A172 (cell line): ENCODE measurements around the gene MARCHF2. TPM values are rescaled to one million over a fixed set of nuclear protein-coding genes. Genes with fewer than 3 reads are reported as not detected.

Source experiments
- DNase-seq: peaks from one replicate; pipeline ENCODE4 v3.0.0-alpha.2; 2015; ENCODE audit warnings: low spot score
- total RNA-seq: library from RNA; depleted of rRNA; stranded (reverse); fragments of >200 nt; shearing (Covaris generic); gene quantifications from 2 replicates; pipeline ENCODE4 v1.2.3, GENCODE V29; 2014

MARCHF2 gene
- total RNA-seq, 1 experiment from 2014 or later: 80.8 TPM

DNA sequence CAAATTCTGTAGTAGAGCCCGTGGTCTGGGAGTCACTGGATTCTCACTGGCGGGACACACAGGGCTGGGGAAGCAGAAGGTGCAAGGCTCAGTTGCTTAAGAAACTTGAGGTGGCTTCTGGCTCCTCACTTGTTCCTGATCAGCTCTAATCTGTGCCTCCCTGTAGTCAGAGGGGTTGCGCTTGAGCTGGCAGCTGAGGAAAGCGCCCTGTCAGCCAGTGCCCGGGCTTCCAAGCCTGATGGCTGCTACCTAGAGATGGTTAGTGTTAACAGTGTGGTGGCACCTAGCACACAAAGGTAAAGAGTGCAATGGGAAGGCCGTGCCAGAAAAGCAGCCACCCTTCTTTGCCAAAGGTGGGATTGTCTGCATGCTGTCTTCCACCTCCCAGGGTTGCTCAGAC, 40.5 kb downstream of the MARCHF2 start:
- no peak for DNase-seq

DNA sequence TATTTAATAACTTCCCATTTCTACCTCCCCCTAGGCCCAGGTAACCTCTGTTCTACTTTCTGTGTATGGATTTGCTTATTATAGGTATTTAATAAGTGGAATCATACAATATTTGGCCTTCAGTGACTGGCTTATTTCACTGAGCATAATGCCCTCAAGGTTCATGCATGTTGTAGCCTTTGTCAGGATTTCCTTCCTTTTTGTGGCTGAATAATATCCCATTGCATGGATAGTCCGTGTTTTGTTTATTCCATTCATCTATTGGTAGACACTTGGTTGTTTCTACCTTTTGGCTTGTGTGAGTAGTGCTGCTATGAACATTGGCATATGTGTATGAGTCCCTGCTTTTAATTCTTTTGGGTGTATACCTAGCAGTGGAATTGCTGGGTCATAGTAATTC, 41.1 kb downstream of the MARCHF2 start:
- no peak for DNase-seq

DNA sequence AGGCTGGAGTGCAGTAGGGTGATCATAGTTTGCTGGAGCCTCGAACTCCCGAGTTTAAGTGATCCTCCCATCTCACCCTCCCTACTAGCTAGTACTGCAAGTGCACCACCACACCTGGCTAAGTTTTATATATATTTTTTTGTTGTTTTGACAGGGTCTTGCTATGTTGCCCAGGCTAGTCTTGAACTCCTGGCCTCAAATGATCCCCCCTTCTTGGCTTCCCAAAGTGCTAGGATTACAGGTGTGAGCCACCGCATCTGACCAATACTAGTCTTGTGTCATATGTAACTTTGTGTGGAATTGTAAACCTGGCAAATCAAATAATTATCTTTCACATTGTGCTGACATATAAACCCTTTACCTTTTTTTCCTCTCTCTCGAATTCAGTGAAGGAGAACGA, 41.9 kb downstream of the MARCHF2 start:
- DNase-seq: no peak

DNA sequence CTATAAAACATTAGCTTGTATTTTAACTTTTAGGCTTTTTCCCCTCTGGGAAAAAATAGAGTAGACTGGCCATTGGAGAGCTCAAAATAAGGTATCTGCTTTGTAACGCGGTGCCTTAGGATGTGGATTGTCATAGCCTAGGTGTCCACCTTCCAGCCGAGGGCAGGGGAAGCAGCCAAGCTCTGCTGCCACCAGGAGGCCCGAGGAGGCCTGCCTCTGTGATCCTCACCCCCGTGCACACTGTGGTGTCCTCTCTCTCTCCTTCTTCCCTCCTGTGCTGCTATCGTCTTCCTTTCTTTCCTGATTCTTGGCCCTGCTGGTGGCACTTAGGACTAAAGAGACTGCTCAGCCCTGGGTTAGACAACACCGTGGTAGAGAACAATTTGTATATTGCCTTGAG, 43.0 kb downstream of the MARCHF2 start:
- DNase-seq: no peak

DNA sequence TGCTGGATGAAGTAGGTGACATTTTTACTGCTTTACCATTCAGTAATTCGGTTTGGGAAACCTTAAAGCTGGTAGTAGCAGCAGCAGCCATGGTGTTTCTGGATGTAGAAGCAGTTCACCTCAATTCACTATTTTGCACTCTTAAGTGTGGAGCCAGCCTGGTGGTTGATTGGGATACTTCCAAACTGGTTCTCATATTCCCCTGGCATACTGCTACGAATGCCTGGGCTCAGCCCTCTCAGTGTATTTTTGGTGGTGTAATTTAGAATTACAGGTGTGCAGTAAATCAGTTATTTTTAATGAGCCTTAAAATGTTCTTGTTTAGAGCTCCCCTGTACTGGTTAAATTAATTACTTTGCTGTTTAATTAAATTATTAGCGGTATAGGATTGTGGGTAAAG, 44.1 kb downstream of the MARCHF2 start:
- no peak for DNase-seq

DNA sequence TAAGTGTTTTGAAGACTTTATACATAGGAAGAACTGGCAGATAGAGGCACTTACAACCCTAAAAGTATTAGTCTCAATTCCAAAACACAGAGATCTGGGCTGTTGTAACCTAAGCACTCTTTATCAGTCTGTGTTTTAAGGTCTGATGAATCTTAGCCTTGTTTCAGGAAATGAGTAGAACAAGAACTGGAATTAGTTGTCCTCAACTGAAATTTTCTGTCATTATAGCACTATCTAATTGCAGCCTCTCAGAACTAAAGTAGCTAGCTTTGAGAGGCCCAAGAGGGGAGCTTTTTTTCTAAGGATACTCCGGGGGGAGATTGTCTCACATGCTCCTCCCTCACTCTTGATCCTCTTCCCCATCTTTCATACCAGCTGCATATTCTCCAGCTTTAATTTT, 44.7 kb downstream of the MARCHF2 start:
- DNase-seq: no peak

DNA sequence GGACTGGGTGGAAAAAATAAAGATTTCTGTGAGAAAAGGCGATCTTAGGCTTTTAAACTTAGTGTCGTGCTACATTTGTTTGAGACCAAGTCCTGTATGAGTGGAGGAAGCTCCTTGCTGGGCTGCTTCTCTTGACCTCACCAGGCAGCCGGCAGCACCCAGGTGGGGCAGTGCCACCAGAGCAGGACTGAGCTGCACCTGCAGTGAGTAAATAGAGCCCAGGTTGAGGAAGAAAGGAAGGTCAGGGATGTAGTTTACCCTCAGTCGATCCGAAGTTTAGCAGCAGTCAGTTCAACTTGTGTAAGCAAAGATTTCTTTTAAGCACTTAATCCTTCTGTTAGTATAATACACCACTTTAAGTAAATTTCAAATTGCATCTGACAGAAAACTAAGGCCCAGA, 45.3 kb downstream of the MARCHF2 start:
- no peak for DNase-seq

DNA sequence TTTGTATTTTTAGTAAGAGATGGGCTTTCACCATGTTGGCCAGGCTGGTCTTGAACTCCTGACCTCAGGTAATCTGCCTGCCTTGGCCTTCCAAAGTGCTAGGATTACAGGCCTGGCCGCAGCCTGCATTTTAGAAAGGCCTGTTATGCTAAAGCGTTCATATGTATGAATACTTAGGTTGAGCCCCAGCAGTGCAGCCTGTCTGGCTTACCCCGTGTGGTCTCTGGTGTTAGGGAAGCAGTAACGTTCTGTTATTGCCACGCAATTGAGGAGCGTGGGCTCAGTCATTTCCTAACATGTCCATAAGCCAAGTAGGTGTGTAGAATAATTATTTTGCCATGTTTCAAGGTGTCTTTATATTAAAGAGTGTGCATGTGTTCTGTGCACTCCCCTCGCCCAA, 46.0 kb downstream of the MARCHF2 start:
- DNase-seq: no peak

DNA sequence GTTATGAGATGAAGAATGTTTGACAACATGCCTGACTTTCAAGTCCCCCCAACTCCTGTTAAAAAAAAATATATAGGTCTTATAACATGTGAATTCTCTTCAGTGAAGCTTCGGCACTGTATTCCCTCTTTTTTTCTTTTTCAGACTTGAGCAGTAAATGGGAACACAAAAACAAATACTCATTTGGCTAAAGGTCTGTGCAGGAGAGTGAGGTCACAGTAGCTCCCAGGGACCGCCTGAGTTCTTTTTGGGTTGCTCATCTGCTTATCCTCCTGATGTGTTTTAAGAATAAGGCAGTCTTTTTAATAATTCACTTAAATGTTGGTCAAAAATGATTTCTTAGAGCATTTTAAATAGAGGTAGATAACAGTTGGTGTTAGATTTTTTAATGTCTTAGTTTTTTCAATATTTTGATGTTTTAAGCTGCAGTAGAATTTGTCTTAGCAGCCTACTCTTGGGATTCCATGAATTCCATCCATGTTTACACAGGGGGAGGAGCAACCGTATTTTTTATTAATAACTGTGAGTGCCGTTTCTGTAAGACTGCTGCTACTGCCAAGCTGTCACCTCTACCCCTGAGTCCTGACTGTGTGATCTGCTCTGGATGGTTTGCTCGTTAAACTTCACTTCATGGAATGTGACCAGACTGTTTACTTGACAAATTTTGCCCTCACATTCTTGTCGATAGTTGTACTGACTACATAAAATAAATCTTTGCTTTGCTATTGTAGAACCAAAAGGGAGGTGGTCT, 46.6 kb downstream of the MARCHF2 start:
- peak; percentile 63 for DNase-seq

DNA sequence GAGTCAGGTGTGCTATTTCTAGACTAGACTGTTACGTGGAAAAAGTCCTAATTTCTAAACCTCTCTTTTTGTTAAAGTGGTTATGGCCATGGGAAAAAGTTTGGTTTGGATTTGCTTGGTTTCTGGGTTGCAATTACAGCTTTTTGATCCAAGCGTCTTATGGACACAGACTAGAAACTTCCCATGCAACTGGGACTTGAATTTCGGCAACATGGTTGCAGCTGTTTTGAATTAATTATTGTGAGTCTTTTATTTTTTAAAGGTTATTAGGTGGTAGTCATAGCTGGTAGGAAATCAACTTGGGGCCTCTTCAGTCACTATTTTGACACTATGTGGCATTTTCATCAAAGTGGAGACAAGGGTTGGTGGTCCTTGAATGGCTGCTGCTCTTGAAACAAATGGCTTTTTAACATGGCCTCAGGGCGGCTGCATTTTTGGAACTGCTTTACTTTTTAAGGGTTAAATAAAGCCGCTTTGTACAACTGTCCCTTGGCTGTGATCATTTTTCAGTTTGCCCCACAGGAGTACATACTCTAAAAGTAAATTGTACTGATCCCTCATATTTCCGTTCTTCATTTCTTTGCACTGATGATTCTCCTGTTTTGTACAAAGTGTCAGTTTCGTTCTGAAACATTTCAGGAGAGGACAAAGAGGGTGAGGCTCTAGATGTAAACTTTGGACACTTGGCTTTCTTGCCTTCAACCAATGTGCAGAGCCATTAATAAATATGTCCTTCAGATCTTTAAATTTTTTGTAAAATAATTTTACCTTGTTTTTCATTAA, 47.6 kb downstream of the MARCHF2 start:
- no peak for DNase-seq

DNA sequence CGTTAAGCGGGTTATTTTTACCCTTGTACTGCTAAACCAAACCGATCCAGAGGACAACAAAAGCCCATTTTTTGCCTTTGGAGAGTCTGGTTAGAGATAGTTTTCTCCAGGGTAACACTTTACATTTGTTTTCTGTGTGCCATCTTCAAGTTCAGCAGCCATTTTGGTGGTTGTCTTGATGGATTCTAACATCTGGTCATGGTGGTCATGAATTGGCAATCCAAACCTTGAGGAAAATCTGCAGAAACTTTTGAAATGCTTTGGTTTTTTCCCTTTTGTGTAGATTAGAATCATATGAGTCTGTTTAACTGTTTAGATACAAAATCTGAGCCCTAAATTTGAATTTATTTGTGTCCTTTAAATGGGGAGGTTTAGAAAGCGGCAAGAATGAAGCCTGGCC, 48.3 kb downstream of the MARCHF2 start:
- no peak for DNase-seq

DNA sequence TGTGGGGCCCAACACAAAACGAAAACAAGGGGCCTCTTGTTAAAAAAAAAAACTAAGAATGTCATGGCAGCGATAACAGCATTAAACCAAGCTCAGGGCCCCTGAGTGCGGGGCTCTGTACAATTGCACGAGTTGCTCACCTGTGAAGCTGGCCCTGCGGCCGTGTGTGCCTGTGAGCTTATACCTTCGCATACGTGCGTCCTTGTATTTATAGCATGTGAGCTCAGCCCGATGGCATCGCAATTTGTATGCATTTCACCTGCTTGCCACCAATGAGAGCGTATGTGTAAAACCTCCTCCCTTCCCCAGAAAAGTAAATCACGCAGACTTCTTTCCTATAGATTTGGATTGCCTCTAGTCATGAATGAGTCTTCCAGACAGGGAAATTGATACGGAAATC, 48.8 kb downstream of the MARCHF2 start:
- no peak for DNase-seq

DNA sequence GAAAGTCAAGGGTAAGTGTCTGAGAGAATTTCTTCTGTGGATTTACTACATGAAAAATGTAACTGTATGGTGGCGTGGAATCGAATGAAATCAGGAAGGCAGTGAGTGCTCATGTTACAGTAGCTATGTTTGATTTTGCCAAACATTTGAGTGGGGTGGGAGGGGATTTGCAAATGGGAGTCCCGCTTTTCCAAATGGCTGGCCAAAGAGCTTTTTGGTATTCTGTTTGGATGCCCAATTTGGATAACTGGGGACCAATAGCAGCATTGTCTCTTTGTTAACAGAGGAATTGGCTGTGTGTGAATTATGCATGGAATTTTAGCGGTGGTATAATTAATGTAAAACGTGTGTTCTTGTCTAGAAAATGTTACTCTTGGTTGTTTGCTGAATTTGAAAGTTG, 49.5 kb downstream of the MARCHF2 start:
- no peak for DNase-seq

DNA sequence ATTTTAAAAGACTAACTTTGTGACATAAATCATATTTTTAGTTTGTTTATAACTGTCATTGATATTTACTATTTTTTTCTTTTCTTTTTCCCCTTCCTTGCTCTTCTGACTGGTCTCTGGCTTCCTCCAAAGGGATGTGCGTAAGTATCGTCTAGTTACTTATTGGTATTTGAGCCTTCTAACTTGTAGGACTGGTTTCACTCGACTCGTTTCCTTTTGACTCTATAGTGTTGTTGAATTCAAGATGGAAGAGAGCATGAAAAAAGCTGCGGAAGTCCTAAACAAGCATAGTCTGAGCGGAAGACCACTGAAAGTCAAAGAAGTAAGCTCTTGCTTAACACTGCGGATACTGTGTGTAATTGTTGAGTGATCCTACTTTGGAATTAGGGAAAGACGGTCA, 50.3 kb downstream of the MARCHF2 start:
- DNase-seq: no peak

DNA sequence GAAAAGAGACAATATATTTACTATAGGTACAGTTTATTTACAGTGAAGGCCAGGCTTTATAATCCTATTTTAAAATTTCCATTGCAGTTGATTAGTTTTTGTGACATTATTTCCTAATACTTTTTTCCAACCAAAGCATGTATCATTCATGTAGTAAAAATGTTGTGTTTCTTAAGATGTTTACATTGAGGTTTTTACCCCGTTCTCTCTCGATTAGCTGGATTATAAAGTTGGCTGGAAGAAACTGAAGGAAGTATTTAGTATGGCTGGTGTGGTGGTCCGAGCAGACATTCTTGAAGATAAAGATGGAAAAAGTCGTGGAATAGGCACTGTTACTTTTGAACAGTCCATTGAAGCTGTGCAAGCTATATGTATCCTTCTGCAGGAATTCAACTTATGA, 52.9 kb downstream of the MARCHF2 start:
- no peak for DNase-seq

DNA sequence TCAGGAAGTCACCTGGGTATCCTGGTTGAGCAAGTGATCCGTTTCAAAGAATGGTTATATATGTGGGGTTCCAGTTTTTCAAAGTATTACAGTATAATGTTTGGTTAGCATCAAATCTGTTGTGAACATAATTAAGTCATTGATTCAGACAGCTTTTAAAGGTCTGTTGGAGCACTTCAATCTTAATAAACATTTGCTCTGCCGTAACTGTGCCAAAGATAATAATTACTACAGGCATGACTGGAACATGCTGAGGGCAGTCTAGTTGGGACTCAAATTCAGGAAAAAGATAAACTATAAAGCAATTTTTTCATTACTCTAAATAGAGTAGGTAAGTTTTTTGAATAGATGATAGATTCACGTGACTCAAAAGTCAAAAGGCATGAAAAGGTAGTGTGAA, 55.0 kb downstream of the MARCHF2 start:
- no peak for DNase-seq

DNA sequence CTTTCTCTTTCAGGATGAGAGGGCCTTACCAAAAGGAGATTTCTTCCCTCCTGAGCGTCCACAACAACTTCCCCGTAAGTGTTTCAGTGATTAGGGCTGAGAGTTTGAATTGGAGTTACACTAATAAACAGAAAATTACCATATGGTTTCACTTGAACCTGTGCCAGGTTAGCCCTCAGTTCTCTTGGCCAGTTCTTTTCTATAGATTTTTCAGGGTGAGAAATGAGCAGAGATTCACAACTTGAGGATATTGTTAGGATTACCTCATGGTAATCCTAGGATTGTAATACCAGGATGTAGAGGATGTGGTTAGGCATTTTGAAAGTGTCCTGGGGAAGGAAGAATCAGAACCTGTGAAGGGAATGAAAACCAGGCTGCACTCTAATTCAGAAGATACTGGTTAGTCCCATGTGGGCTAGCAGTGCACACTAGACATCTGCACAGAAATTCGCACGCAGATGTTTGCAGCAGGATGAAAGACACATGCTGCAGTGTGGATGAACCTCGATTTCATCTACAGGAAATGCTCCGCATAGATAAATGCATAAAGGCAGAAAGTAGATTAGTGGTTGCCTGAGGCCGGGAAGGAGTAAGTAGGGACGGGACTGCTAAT, 55.8 kb downstream of the MARCHF2 start:
- no peak for DNase-seq

DNA sequence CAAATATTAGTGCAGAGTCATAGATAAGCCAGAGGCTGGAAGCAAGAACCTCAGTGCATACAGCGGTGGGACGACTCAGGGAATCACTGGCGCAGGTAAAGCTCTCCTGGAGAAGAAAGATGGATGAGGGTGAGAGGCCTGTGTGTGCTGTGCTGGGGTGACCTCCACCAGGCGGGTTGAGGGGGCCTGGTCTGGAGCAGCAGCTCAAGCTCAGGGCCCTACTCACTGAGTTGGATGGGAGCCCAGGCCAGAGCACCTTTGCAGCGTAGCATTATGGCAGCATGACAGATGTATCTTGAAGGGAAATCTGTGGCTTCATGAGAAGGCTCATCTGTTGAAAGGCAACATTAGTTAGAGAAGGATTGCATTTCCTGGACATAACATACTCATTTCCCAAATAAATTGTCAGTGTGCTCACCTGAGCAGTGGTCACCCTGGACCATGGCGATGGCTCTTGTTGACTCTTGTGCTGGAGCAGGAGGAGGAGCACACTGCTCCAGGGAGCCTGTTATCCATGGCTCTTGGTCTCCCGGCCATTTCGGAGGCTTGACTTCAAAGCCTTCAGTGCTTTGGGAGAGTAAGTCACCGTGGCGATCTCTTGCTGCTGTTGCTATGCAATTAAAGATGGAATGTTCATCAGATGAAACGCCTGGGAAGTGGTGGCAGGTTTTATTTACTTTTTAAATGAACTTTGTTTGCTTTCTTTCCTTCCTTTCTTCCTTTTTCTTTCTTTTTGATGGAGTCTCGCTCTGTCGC, 56.7 kb downstream of the MARCHF2 start:
- no peak for DNase-seq

DNA sequence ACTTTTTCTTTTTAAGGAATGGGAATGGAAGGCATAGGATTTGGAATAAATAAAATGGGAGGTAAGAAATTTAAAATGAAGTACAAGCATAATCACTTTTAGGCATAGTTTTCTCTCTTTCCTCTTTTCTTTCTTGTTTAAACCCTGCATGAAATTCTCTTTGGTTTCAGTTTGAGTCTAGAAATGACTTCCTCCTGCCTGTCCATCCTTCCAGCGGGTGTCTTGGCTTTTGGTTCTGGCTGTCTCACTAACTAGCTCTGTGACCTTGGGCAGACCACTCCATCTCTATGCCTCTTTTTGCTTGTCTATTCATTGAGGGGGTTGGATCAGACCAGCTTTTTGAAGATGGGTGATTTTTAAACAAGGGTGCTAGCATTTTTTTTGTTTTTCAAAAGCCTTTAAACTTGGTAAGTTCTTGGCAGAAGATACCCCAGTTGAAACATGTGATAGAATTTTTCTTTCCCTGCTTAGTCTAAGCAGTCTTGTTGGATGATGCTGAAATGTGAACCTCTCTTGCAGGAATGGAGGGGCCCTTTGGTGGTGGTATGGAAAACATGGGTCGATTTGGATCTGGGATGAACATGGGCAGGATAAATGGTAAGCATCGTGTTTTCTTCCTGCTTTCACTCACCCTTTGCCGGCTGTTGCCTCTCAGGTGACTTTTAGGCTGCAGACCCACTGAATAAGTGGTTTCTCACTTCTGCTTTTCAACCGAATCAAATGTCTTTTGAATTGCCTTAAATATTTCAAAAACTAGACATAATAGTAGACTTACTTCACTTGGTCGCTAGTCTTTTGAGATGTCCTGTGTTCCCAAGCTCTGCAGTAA, 60.8 kb downstream of the MARCHF2 start:
- DNase-seq: no peak

DNA sequence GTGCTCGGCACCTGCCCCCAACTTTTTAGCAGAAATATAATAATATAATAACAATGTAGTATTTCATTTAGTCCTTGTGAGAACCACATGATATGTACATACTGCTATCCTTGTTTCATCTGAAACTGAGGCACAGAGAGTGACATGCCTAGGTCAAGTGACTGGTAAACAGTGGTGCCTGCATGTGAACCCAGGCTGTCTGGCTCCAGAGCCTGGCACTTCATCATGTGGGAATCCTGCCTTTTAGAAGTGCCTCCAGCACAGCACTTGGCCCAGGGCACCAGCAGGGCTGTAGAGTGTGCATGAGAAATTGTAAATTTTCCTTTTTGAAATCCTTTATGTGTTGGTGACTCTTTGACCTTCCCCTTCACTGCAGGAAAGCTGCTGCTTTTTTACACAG, 61.9 kb downstream of the MARCHF2 start:
- no peak for DNase-seq

DNA sequence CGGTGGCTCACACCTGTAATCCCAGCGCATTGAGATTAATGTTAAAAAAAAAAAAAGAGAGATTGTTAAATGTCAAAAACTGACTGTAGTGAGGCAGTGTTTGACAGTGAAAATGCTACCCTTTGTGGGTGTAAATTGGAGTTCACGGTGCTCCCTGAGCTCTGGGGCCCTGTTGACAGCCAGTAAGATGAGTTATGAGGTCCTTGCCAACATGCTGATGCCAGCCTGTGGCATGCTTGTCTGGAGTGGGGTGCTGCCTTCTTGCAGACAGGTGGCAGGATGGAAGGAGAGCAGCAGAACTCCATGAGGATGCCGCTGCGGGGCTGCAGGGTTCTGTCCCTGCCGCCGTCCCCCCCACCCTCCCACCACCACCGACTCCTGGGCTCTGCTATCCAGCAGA, 63.4 kb downstream of the MARCHF2 start:
- no peak for DNase-seq
